MCF 10A (cell line): ENCODE measurements around the gene HLCS. TPM values are rescaled to one million over a fixed set of nuclear protein-coding genes. Genes with fewer than 3 reads are reported as not detected.

Source experiments
- BruUV-seq: library from RNA; stranded (reverse); fragments of 400-500 nt; replicated peaks from 2 replicates; lab custom pipeline; 2021; lab: Mats Ljungman, UMichigan
- CTCF ChIA-PET: fragments of 300-600 bp; sonication (Branson Sonifier 250); formaldehyde crosslinking; extraction: SDS; loops from one replicate; lab custom pipeline; 2021; ENCODE audit warnings: antibody characterized with exemption, inconsistent platforms; lab: Yijun Ruan, JAX
- POLR2A ChIA-PET: fragments of 300-600, 350-650 bp; sonication (Branson Sonifier 250); formaldehyde crosslinking; extraction: SDS; loops from one replicate; lab custom pipeline; 2020; ENCODE audit warnings: antibody characterized with exemption, inconsistent platforms; lab: Yijun Ruan, JAX
- DNase-seq: peaks from one replicate; pipeline ENCODE4 v3.0.0-alpha.2; 2018; ENCODE audit not compliant: unreplicated experiment
- H3K27ac Mint-ChIP-seq: one replicate; pipeline ENCODE4 v1.8.0; 2022; ENCODE audit warnings: mild to moderate bottlenecking, low read depth, mixed read lengths; ENCODE audit not compliant: unreplicated experiment
- H3K27me3 Mint-ChIP-seq: one replicate; pipeline ENCODE4 v1.8.0; 2022; ENCODE audit warnings: mixed read lengths; ENCODE audit not compliant: insufficient read depth, unreplicated experiment
- H3K36me3 Mint-ChIP-seq: one replicate; pipeline ENCODE4 v1.8.0; 2022; ENCODE audit warnings: mild to moderate bottlenecking, moderate library complexity, mixed read lengths; ENCODE audit not compliant: insufficient read depth, unreplicated experiment
- H3K4me1 Mint-ChIP-seq: one replicate; pipeline ENCODE4 v1.8.0; 2022; ENCODE audit warnings: mixed read lengths; ENCODE audit not compliant: insufficient read depth, unreplicated experiment
- H3K4me3 Mint-ChIP-seq: one replicate; pipeline ENCODE4 v1.8.0; 2022; ENCODE audit warnings: mild to moderate bottlenecking, moderate library complexity, mixed read lengths; ENCODE audit not compliant: unreplicated experiment
- H3K9me3 Mint-ChIP-seq: one replicate; pipeline ENCODE4 v1.8.0; 2022; ENCODE audit warnings: mixed read lengths; ENCODE audit not compliant: unreplicated experiment
- intact Hi-C: fragments of 100-400 bp; cut with micrococcal nuclease; formaldehyde crosslinking; loops from 2 replicates; pipeline ENCODE4 v1.14.1; 2022
- total RNA-seq: library from RNA; stranded (reverse); gene quantifications from 2 replicates; pipeline ENCODE4 v1.2.3, GENCODE V29; 2022
- TF ChIP-seq, protein P1 (sequence below): fragments of 200-600 bp; IDR thresholded peaks from one replicate; pipeline ENCODE4 v1.8.0; 2022; ENCODE audit warnings: antibody characterized with exemption, mild to moderate bottlenecking; ENCODE audit not compliant: unreplicated experiment

HLCS gene
- total RNA-seq, 1 experiment from 2014 or later = 46.1 TPM

- intact Hi-C loops = loop anchor here (5.0 kb wide), 1 partner anchor 207 kb away; no protein-coding TSS in a partner anchor
- no peak overlapping the region for H3K4me3 Mint-ChIP-seq
- TF ChIP-seq, protein P1, sequence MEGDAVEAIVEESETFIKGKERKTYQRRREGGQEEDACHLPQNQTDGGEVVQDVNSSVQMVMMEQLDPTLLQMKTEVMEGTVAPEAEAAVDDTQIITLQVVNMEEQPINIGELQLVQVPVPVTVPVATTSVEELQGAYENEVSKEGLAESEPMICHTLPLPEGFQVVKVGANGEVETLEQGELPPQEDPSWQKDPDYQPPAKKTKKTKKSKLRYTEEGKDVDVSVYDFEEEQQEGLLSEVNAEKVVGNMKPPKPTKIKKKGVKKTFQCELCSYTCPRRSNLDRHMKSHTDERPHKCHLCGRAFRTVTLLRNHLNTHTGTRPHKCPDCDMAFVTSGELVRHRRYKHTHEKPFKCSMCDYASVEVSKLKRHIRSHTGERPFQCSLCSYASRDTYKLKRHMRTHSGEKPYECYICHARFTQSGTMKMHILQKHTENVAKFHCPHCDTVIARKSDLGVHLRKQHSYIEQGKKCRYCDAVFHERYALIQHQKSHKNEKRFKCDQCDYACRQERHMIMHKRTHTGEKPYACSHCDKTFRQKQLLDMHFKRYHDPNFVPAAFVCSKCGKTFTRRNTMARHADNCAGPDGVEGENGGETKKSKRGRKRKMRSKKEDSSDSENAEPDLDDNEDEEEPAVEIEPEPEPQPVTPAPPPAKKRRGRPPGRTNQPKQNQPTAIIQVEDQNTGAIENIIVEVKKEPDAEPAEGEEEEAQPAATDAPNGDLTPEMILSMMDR = no peak
- CTCF ChIA-PET = interaction anchor here (0.7 kb wide), 1 partner anchor 74 kb away, joined by 4 read pairs; no protein-coding TSS in a partner anchor
- POLR2A ChIA-PET = no interaction called here
- no peaks in the 10 kb centered on the region for H3K27me3 Mint-ChIP-seq
- DNase-seq = no peak
- H3K9me3 Mint-ChIP-seq = no peaks in the 10 kb centered on the region
- H3K36me3 Mint-ChIP-seq = no peaks in the 10 kb centered on the region
- no peak overlapping the region for H3K27ac Mint-ChIP-seq
- H3K4me1 Mint-ChIP-seq = peaks cover 12% of the 10 kb centered on the region
- BruUV-seq = no TSS peak
Measured at GRCh38 chr21:36704958-36705678, 261.4 kb downstream of the HLCS start.

- intact Hi-C loops = loop anchor here (5.0 kb wide), 1 partner anchor 208 kb away; no protein-coding TSS in a partner anchor
- ChIA-PET CTCF (interaction anchor here (0.7 kb wide), 1 partner anchor 73 kb away, joined by 4 read pairs; no protein-coding TSS in a partner anchor), POLR2A (interaction anchor here (0.7 kb wide), 1 partner anchor 12 kb away, joined by 5 read pairs; no protein-coding TSS in a partner anchor)
- Mint-ChIP-seq H3K27me3 (no peaks in the 10 kb centered on the region), H3K4me1 (peaks cover 13% of the 10 kb centered on the region), H3K27ac (no peak overlapping the region), H3K36me3 (no peaks in the 10 kb centered on the region), H3K4me3 (no peak overlapping the region), H3K9me3 (no peaks in the 10 kb centered on the region)
- TF ChIP-seq, protein P1 = no peak
- no TSS peak for BruUV-seq
- no peak for DNase-seq
Measured at GRCh38 chr21:36704281-36704957, 262.1 kb downstream of the HLCS start.

DNA sequence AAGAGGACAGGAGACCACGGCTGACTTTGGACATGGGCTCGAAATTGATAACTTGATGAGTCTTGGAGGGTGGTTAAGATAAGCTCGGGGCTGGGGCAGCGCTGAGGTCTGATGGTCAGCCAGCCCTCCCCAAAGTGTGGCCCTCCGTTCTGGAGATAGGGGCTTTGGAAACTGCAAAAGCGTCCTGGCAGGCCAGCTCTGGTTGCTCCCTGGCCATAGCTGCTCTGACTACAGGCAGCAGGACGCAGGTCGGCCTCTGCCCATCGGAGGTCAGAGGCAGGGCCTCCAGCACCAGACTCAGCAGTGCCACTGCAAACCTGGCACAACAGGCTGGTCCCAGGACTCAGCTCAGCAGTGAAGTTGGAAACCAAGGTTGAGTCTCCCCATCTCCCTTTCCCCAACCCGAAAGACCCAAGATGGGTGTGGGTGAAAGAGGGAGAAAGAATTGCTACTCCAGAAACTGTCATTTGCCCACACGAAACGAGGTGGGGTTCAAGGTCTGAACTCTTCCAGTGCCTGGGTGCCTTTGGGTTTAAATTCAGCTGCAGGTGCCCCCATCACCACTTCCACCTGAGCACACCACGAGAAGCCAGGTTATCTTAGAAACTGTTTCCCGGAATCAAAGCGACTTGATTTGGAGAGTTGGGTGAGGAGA, 262.7 kb downstream of the HLCS start:
- BruUV-seq = no TSS peak
- ChIA-PET POLR2A (interaction anchor here (0.7 kb wide), 1 partner anchor 13 kb away, joined by 5 read pairs; no protein-coding TSS in a partner anchor), CTCF (no interaction called here)
- TF ChIP-seq, protein P1 = no peak
- Mint-ChIP-seq H3K4me1 (peaks cover 13% of the 10 kb centered on the region), H3K36me3 (no peaks in the 10 kb centered on the region), H3K27me3 (no peaks in the 10 kb centered on the region), H3K27ac (no peak overlapping the region), H3K9me3 (no peaks in the 10 kb centered on the region), H3K4me3 (no peak overlapping the region)
- DNase-seq = no peak
- intact Hi-C loops = loop anchor here (5.0 kb wide), 1 partner anchor 209 kb away; no protein-coding TSS in a partner anchor
